Neural cell (in vitro differentiated cells): ENCODE data around the gene SIGLEC1. TPM values are rescaled to one million over a fixed set of nuclear protein-coding genes. Genes with fewer than 3 reads are reported as not detected.

Experiments used
- H2AFZ ChIP-seq: fragments of 200-600, 300-800 bp; sonication (generic), shearing (Covaris generic); 2 replicates; pipeline ENCODE4 v1.6.0; 2014; ENCODE audit warnings: low read depth, mild to moderate bottlenecking, antibody characterized with exemption, low read length, moderate library complexity
- H3F3A ChIP-seq: fragments of 200-600 bp; shearing (Covaris generic); 2 replicates; pipeline ENCODE4 v1.6.1; 2016; ENCODE audit warnings: mild to moderate bottlenecking, moderate library complexity, mixed read lengths, antibody characterized with exemption, low read length; ENCODE audit not compliant: insufficient read depth, poor library complexity, severe bottlenecking
- H3K27ac ChIP-seq: fragments of 200-600, 300-800 bp; sonication (generic), shearing (Covaris generic); 2 replicates; pipeline ENCODE4 v1.5.1; 2014; ENCODE audit warnings: mild to moderate bottlenecking, low read length, moderate library complexity
- H3K27me3 ChIP-seq: fragments of 300-800, 200-600 bp; sonication (generic), shearing (Covaris generic); 2 replicates; pipeline ENCODE4 v1.6.0; 2014; ENCODE audit warnings: mild to moderate bottlenecking, low read depth, low read length, moderate library complexity; ENCODE audit not compliant: insufficient read depth
- H3K36me3 ChIP-seq: fragments of 300-800, 200-600 bp; sonication (generic), shearing (Covaris generic); 2 replicates; pipeline ENCODE4 v1.5.1; 2014; ENCODE audit warnings: mild to moderate bottlenecking, antibody characterized with exemption, low read length, moderate library complexity; ENCODE audit not compliant: insufficient read depth
- H3K4me2 ChIP-seq: fragments of 300-800, 200-600 bp; sonication (generic), shearing (Covaris generic); 2 replicates; pipeline ENCODE4 v1.6.0; 2014; ENCODE audit warnings: mild to moderate bottlenecking, low read length
- H3K4me3 ChIP-seq: fragments of 300-800, 200-600 bp; sonication (generic), shearing (Covaris generic); 2 replicates; pipeline ENCODE4 v1.5.1; 2014; ENCODE audit warnings: mild to moderate bottlenecking, low read length, moderate library complexity
- H3K79me2 ChIP-seq: fragments of 200-600 bp; shearing (Covaris generic); replicated peaks from 2 replicates; pipeline ENCODE4 v1.6.0; 2014; ENCODE audit warnings: mild to moderate bottlenecking, low read length, moderate library complexity; ENCODE audit not compliant: insufficient read depth
- H3K9ac ChIP-seq: fragments of 300-800, 200-600 bp; sonication (generic), shearing (Covaris generic); 2 replicates; pipeline ENCODE4 v1.6.1; 2016; ENCODE audit warnings: mild to moderate bottlenecking, low read length, mixed read lengths
- H3K9me2 ChIP-seq: fragments of 200-600 bp; shearing (Covaris generic); 2 replicates; pipeline ENCODE4 v1.6.1; 2016; ENCODE audit warnings: mild to moderate bottlenecking, low read length, mixed read lengths; ENCODE audit not compliant: insufficient read depth
- H3K9me3 ChIP-seq: fragments of 200-600, 300-800 bp; sonication (generic), shearing (Covaris generic); 2 replicates; pipeline ENCODE4 v1.6.1; 2016; ENCODE audit warnings: mild to moderate bottlenecking, mixed run types, low read length, moderate library complexity, mixed read lengths
- H4K20me1 ChIP-seq: fragments of 200-600 bp; shearing (Covaris generic); 2 replicates; pipeline ENCODE4 v1.6.1; 2016; ENCODE audit warnings: mild to moderate bottlenecking, mixed run types; ENCODE audit not compliant: insufficient read depth
- CTCF ChIP-seq: fragments of 450-650 bp; IDR thresholded peaks from 2 replicates; pipeline ENCODE4 v1.5.1; 2014; ENCODE audit warnings: antibody characterized with exemption, mild to moderate bottlenecking, moderate library complexity; ENCODE audit not compliant: poor library complexity, severe bottlenecking
- EP300 ChIP-seq: fragments of 450-650 bp; conservative IDR thresholded peaks from 2 replicates; pipeline ENCODE4 v1.6.1; 2014; ENCODE audit warnings: antibody characterized with exemption, mild to moderate bottlenecking, moderate library complexity; ENCODE audit not compliant: poor library complexity, severe bottlenecking
- EZH2 ChIP-seq: fragments of 200-600, 300-800 bp; shearing (Covaris generic), sonication (generic); IDR thresholded peaks from 2 replicates; pipeline ENCODE4 v1.6.1; 2014; ENCODE audit warnings: antibody characterized with exemption, low read length, borderline replicate concordance, mild to moderate bottlenecking; ENCODE audit not compliant: insufficient read depth, poor library complexity, severe bottlenecking
- MXI1 ChIP-seq: fragments of 450-650 bp; conservative IDR thresholded peaks from 2 replicates; pipeline ENCODE4 v1.6.1; 2014; ENCODE audit warnings: antibody characterized with exemption, mild to moderate bottlenecking; ENCODE audit not compliant: poor library complexity, severe bottlenecking
- POLR2AphosphoS5 ChIP-seq: IDR thresholded peaks from 2 replicates; pipeline ENCODE4 v1.6.1; 2012
- RAD21 ChIP-seq: fragments of 450-650 bp; conservative IDR thresholded peaks from 2 replicates; pipeline ENCODE4 v1.6.1; 2014; ENCODE audit warnings: antibody characterized with exemption, mild to moderate bottlenecking, moderate library complexity
- REST ChIP-seq: IDR thresholded peaks from 2 replicates; pipeline ENCODE4 v1.6.1; 2012; ENCODE audit warnings: borderline replicate concordance
- SMC3 ChIP-seq: fragments of 450-650 bp; conservative IDR thresholded peaks from 2 replicates; pipeline ENCODE4 v1.6.1; 2014; ENCODE audit warnings: antibody characterized with exemption, mild to moderate bottlenecking, moderate library complexity; ENCODE audit not compliant: poor library complexity
- TAF1 ChIP-seq: IDR thresholded peaks from 2 replicates; pipeline ENCODE4 v1.6.1; 2012; ENCODE audit warnings: low read depth
- polyA plus RNA-seq: library from polyadenylated mRNA; depleted of rRNA; stranded (reverse); fragments of >200 nt; gene quantifications from 2 replicates; pipeline ENCODE4 v1.2.3, GENCODE V29; 2014

The SIGLEC1 gene
- polyA plus RNA-seq, 1 donor from 2014 or later = 0.12 TPM

GRCh38 chr20:3698591-3699001, 13.8 kb downstream of the SIGLEC1 start:
- Histone ChIP-seq H2AFZ (no peak overlapping the region), H4K20me1 (no peaks in the 10 kb centered on the region), H3K9me2 (no peaks in the 10 kb centered on the region), H3K79me2 (no peaks in the 10 kb centered on the region), H3K4me3 (no peak overlapping the region), H3K4me2 (no peak overlapping the region), H3K9ac (no peak overlapping the region), H3K36me3 (no peaks in the 10 kb centered on the region), H3K27me3 (no peaks in the 10 kb centered on the region), H3K27ac (no peak overlapping the region), H3F3A (no peaks in the 10 kb centered on the region), H3K9me3 (no peaks in the 10 kb centered on the region)
- TF ChIP-seq RAD21 (no peak), EZH2 (no peak), CTCF (no peak), MXI1 (no peak), TAF1 (no peak), SMC3 (no peak), EP300 (no peak), POLR2AphosphoS5 (no peak), REST (no peak)

- H3F3A ChIP-seq = no peaks in the 10 kb centered on the region
- H3K27me3 ChIP-seq = no peaks in the 10 kb centered on the region
- H4K20me1 ChIP-seq = no peaks in the 10 kb centered on the region
- no peak overlapping the region for H3K27ac ChIP-seq
- TF ChIP-seq REST (no peak), MXI1 (no peak), EZH2 (no peak), EP300 (no peak), CTCF (no peak), SMC3 (no peak), RAD21 (no peak), TAF1 (no peak), POLR2AphosphoS5 (no peak)
- no peak overlapping the region for H3K4me3 ChIP-seq
- no peak overlapping the region for H2AFZ ChIP-seq
- no peaks in the 10 kb centered on the region for H3K9me2 ChIP-seq
- no peaks in the 10 kb centered on the region for H3K9me3 ChIP-seq
- H3K79me2 ChIP-seq = no peaks in the 10 kb centered on the region
- no peak overlapping the region for H3K9ac ChIP-seq
- H3K36me3 ChIP-seq = no peaks in the 10 kb centered on the region
- H3K4me2 ChIP-seq = no peak overlapping the region
These were observed 14.7 kb downstream of the SIGLEC1 start for GRCh38 chr20:3697588-3698305.
